GM23338 (cell line): Measurements from ENCODE around the gene TMEM187.

Source experiments
- CREB1 ChIP-seq: fragments of 250-450 bp; sonication (Bioruptor Pico); IDR thresholded peaks from 2 replicates; pipeline ENCODE4 v1.5.0; 2020; ENCODE audit warnings: low read depth, mild to moderate bottlenecking, moderate library complexity
- EZH2 ChIP-seq: fragments of 200-600 bp; sonication (generic); IDR thresholded peaks from one replicate; pipeline ENCODE4 v1.8.0; 2017; ENCODE audit warnings: antibody characterized with exemption, mild to moderate bottlenecking, low read depth; ENCODE audit not compliant: unreplicated experiment
- EZH2phosphoT487 ChIP-seq: fragments of 200-600 bp; sonication (generic); IDR thresholded peaks from one replicate; pipeline ENCODE4 v1.8.1; 2018; ENCODE audit warnings: antibody characterized with exemption; ENCODE audit not compliant: unreplicated experiment
- JUNB ChIP-seq: IDR thresholded peaks from one replicate; pipeline ENCODE4 v1.6.1; 2016; ENCODE audit warnings: antibody characterized with exemption; ENCODE audit not compliant: unreplicated experiment
- NANOG ChIP-seq: IDR thresholded peaks from 2 replicates; pipeline ENCODE4 v1.6.1; 2016; ENCODE audit warnings: antibody characterized with exemption, borderline replicate concordance
- POLR2AphosphoS5 ChIP-seq: IDR thresholded peaks from 2 replicates; pipeline ENCODE4 v1.6.1; 2016; ENCODE audit warnings: antibody characterized with exemption, low read depth
- STAT1 ChIP-seq: IDR thresholded peaks from one replicate; pipeline ENCODE4 v1.6.1; 2016; ENCODE audit warnings: antibody characterized with exemption; ENCODE audit not compliant: unreplicated experiment
- ZNF114 ChIP-seq: fragments of 250-450 bp; sonication (Bioruptor Pico); IDR thresholded peaks from 2 replicates; pipeline ENCODE4 v1.5.0; 2020; ENCODE audit warnings: mild to moderate bottlenecking, moderate library complexity
- TF ChIP-seq, protein P1 (sequence below), 2 experiments: fragments of 200-600 bp in 1 of 2; sonication (generic) in 1 of 2; conservative IDR thresholded peaks; 2 replicates each; pipeline versions ENCODE4 v1.5.1 to v1.6.1; 2016 to 2017; ENCODE audit warnings: antibody characterized with exemption in 2 of 2, low read depth in 2 of 2, mild to moderate bottlenecking in 2 of 2, moderate library complexity in 1 of 2
- TF ChIP-seq, protein P2 (sequence below): fragments of 250-450 bp; sonication (Bioruptor Pico); IDR thresholded peaks from 2 replicates; pipeline ENCODE4 v1.5.0; 2020; ENCODE audit warnings: mild to moderate bottlenecking, moderate library complexity
- TF ChIP-seq, protein P3 (sequence below): IDR thresholded peaks from 2 replicates; pipeline ENCODE4 v1.6.1; 2016; ENCODE audit warnings: antibody characterized with exemption
- TF ChIP-seq, protein P4 (sequence below): IDR thresholded peaks from one replicate; pipeline ENCODE4 v1.6.1; 2018; ENCODE audit warnings: antibody characterized with exemption; ENCODE audit not compliant: unreplicated experiment

DNA sequence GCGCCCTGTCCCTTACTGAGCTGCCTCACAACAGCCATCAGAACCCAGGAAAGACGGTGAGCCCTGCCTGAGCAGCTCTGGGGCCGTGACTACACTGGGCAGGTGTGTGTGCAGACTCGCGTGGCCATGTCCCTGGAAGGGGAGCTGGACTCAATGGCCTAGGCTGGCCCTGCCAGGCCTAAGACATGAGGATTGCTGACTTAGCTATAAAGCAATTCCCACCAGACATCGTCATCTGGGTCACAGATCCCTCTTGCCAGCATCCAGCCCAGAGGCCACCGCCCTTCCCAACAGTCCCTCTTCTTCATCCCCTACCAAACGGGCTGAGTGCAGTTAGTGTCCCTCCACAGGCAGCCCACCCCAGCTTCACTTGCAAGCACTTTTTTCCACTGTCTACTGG lies 41.4 kb upstream of the TMEM187 start:
- TF ChIP-seq, protein P1, sequence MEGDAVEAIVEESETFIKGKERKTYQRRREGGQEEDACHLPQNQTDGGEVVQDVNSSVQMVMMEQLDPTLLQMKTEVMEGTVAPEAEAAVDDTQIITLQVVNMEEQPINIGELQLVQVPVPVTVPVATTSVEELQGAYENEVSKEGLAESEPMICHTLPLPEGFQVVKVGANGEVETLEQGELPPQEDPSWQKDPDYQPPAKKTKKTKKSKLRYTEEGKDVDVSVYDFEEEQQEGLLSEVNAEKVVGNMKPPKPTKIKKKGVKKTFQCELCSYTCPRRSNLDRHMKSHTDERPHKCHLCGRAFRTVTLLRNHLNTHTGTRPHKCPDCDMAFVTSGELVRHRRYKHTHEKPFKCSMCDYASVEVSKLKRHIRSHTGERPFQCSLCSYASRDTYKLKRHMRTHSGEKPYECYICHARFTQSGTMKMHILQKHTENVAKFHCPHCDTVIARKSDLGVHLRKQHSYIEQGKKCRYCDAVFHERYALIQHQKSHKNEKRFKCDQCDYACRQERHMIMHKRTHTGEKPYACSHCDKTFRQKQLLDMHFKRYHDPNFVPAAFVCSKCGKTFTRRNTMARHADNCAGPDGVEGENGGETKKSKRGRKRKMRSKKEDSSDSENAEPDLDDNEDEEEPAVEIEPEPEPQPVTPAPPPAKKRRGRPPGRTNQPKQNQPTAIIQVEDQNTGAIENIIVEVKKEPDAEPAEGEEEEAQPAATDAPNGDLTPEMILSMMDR (conservative IDR thresholded peaks at IDR 0.05; ENCODE audit: low read depth in 2 of 2): no peak
- TF ChIP-seq EZH2 (no peak), POLR2AphosphoS5 (no peak), STAT1 (no peak), CREB1 (CRISPR knock-in tag) (no peak), JUNB (no peak), ZNF114 (CRISPR knock-in tag) (no peak), EZH2phosphoT487 (no peak), NANOG (no peak)
- TF ChIP-seq, protein P2, sequence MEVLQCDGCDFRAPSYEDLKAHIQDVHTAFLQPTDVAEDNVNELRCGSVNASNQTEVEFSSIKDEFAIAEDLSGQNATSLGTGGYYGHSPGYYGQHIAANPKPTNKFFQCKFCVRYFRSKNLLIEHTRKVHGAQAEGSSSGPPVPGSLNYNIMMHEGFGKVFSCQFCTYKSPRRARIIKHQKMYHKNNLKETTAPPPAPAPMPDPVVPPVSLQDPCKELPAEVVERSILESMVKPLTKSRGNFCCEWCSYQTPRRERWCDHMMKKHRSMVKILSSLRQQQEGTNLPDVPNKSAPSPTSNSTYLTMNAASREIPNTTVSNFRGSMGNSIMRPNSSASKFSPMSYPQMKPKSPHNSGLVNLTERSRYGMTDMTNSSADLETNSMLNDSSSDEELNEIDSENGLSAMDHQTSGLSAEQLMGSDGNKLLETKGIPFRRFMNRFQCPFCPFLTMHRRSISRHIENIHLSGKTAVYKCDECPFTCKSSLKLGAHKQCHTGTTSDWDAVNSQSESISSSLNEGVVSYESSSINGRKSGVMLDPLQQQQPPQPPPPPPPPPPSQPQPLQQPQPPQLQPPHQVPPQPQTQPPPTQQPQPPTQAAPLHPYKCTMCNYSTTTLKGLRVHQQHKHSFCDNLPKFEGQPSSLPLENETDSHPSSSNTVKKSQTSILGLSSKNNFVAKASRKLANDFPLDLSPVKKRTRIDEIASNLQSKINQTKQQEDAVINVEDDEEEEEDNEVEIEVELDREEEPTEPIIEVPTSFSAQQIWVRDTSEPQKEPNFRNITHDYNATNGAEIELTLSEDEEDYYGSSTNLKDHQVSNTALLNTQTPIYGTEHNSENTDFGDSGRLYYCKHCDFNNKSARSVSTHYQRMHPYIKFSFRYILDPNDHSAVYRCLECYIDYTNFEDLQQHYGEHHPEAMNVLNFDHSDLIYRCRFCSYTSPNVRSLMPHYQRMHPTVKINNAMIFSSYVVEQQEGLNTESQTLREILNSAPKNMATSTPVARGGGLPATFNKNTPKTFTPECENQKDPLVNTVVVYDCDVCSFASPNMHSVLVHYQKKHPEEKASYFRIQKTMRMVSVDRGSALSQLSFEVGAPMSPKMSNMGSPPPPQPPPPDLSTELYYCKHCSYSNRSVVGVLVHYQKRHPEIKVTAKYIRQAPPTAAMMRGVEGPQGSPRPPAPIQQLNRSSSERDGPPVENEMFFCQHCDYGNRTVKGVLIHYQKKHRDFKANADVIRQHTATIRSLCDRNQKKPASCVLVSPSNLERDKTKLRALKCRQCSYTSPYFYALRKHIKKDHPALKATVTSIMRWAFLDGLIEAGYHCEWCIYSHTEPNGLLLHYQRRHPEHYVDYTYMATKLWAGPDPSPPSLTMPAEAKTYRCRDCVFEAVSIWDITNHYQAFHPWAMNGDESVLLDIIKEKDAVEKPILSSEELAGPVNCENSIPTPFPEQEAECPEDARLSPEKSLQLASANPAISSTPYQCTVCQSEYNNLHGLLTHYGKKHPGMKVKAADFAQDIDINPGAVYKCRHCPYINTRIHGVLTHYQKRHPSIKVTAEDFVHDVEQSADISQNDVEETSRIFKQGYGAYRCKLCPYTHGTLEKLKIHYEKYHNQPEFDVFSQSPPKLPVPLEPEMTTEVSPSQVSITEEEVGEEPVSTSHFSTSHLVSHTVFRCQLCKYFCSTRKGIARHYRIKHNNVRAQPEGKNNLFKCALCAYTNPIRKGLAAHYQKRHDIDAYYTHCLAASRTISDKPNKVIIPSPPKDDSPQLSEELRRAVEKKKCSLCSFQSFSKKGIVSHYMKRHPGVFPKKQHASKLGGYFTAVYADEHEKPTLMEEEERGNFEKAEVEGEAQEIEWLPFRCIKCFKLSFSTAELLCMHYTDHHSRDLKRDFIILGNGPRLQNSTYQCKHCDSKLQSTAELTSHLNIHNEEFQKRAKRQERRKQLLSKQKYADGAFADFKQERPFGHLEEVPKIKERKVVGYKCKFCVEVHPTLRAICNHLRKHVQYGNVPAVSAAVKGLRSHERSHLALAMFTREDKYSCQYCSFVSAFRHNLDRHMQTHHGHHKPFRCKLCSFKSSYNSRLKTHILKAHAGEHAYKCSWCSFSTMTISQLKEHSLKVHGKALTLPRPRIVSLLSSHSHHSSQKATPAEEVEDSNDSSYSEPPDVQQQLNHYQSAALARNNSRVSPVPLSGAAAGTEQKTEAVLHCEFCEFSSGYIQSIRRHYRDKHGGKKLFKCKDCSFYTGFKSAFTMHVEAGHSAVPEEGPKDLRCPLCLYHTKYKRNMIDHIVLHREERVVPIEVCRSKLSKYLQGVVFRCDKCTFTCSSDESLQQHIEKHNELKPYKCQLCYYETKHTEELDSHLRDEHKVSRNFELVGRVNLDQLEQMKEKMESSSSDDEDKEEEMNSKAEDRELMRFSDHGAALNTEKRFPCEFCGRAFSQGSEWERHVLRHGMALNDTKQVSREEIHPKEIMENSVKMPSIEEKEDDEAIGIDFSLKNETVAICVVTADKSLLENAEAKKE (CRISPR knock-in tag): no peak
- TF ChIP-seq, protein P3, sequence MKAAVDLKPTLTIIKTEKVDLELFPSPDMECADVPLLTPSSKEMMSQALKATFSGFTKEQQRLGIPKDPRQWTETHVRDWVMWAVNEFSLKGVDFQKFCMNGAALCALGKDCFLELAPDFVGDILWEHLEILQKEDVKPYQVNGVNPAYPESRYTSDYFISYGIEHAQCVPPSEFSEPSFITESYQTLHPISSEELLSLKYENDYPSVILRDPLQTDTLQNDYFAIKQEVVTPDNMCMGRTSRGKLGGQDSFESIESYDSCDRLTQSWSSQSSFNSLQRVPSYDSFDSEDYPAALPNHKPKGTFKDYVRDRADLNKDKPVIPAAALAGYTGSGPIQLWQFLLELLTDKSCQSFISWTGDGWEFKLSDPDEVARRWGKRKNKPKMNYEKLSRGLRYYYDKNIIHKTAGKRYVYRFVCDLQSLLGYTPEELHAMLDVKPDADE: no peak
- TF ChIP-seq, protein P4, sequence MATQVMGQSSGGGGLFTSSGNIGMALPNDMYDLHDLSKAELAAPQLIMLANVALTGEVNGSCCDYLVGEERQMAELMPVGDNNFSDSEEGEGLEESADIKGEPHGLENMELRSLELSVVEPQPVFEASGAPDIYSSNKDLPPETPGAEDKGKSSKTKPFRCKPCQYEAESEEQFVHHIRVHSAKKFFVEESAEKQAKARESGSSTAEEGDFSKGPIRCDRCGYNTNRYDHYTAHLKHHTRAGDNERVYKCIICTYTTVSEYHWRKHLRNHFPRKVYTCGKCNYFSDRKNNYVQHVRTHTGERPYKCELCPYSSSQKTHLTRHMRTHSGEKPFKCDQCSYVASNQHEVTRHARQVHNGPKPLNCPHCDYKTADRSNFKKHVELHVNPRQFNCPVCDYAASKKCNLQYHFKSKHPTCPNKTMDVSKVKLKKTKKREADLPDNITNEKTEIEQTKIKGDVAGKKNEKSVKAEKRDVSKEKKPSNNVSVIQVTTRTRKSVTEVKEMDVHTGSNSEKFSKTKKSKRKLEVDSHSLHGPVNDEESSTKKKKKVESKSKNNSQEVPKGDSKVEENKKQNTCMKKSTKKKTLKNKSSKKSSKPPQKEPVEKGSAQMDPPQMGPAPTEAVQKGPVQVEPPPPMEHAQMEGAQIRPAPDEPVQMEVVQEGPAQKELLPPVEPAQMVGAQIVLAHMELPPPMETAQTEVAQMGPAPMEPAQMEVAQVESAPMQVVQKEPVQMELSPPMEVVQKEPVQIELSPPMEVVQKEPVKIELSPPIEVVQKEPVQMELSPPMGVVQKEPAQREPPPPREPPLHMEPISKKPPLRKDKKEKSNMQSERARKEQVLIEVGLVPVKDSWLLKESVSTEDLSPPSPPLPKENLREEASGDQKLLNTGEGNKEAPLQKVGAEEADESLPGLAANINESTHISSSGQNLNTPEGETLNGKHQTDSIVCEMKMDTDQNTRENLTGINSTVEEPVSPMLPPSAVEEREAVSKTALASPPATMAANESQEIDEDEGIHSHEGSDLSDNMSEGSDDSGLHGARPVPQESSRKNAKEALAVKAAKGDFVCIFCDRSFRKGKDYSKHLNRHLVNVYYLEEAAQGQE: no peak
